Measurements from ENCODE around the gene EFCAB6. TPM values are rescaled to one million over a fixed set of nuclear protein-coding genes. Genes with fewer than 3 reads are reported as not detected.

Gene EFCAB6
- total RNA-seq, 1 experiment from 2014 or later, result 0.21 TPM

GRCh38 chr22:43743131-43743530 lies 69.0 kb downstream of the EFCAB6 start:
- ChIA-PET CTCF (no interaction called here), POLR2A (no interaction called here)
- H3K4me3 ChIP-seq (ENCODE audit: low read depth in 2 of 2, low read length in 2 of 2), result no peak overlapping the region
- H3K4me1 ChIP-seq (ENCODE audit: control insufficient read depth, insufficient read depth, low read length), result no peaks in the 10 kb centered on the region
- intact Hi-C loops (cut with micrococcal nuclease; ENCODE audit: unreplicated experiment) (no loop called here), in situ Hi-C loops (cut with HindIII; ENCODE audit: low pct_unique_long_range_greater_than_20kb, low sequenced_read_pairs) (no loop called here)
- H3K9me3 ChIP-seq (ENCODE audit: control insufficient read depth, insufficient read depth, low read depth, low read length), result no peaks in the 10 kb centered on the region
- no TSS peak for BruUV-seq (replicated peaks)
- ATAC-seq, result no peak
- TF ChIP-seq POLR2AphosphoS5 (IDR thresholded peaks at IDR 0.05; ENCODE audit: low read depth, low read length), result no peak
- TF ChIP-seq, protein P1, sequence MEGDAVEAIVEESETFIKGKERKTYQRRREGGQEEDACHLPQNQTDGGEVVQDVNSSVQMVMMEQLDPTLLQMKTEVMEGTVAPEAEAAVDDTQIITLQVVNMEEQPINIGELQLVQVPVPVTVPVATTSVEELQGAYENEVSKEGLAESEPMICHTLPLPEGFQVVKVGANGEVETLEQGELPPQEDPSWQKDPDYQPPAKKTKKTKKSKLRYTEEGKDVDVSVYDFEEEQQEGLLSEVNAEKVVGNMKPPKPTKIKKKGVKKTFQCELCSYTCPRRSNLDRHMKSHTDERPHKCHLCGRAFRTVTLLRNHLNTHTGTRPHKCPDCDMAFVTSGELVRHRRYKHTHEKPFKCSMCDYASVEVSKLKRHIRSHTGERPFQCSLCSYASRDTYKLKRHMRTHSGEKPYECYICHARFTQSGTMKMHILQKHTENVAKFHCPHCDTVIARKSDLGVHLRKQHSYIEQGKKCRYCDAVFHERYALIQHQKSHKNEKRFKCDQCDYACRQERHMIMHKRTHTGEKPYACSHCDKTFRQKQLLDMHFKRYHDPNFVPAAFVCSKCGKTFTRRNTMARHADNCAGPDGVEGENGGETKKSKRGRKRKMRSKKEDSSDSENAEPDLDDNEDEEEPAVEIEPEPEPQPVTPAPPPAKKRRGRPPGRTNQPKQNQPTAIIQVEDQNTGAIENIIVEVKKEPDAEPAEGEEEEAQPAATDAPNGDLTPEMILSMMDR (IDR thresholded peaks at IDR 0.05), result peak; percentile 30; the same call in 1 of the 2 replicates
- no peak for DNase-seq (ENCODE audit: low read depth, low spot score)
- no peaks in the 10 kb centered on the region for H3K36me3 ChIP-seq (ENCODE audit: control insufficient read depth, insufficient read depth, low read length)
- H3K27ac ChIP-seq (ENCODE audit: low read length), result no peak overlapping the region
- H3K27me3 ChIP-seq (ENCODE audit: control insufficient read depth, insufficient read depth, low read length), result no peaks in the 10 kb centered on the region; the same call in 1 of the 2 replicates

- no peak for TF ChIP-seq REST (IDR thresholded peaks at IDR 0.05; ENCODE audit: insufficient read depth in 1 of 2, low read depth in 2 of 2, low read length in 1 of 2)
- TF ChIP-seq, protein P1 (IDR thresholded peaks at IDR 0.05), result no peak
- no peak for TF ChIP-seq SIN3A (IDR thresholded peaks at IDR 0.05; ENCODE audit: borderline replicate concordance, insufficient read depth, low read depth, low read length)
- TF ChIP-seq POLR2AphosphoS5 (IDR thresholded peaks at IDR 0.05; ENCODE audit: low read depth, low read length), result no peak
- no peak for TF ChIP-seq TCF7L2 (IDR thresholded peaks at IDR 0.05; ENCODE audit: low read depth, low read length)
Measured at GRCh38 chr22:43742154-43742950, 69.8 kb downstream of the EFCAB6 start.

More at GRCh38 chr22:43742154-43742950, 69.8 kb downstream of the EFCAB6 start:
- ChIA-PET CTCF (interaction anchor here (0.7 kb wide), 1 partner anchor 210 kb away, joined by 3 read pairs; no protein-coding TSS in a partner anchor), POLR2A (no interaction called here)
- intact Hi-C loops (cut with micrococcal nuclease; ENCODE audit: unreplicated experiment) (no loop called here), in situ Hi-C loops (cut with HindIII; ENCODE audit: low pct_unique_long_range_greater_than_20kb, low sequenced_read_pairs) (no loop called here)
- H3K36me3 ChIP-seq (ENCODE audit: control insufficient read depth, insufficient read depth, low read length), result no peaks in the 10 kb centered on the region
- ATAC-seq (no peak), DNase-seq (ENCODE audit: low read depth, low spot score) (no peak)
- no peak overlapping the region for H3K27ac ChIP-seq (ENCODE audit: low read length)
- H3K9me3 ChIP-seq (ENCODE audit: control insufficient read depth, insufficient read depth, low read depth, low read length), result no peaks in the 10 kb centered on the region
- H3K27me3 ChIP-seq (ENCODE audit: control insufficient read depth, insufficient read depth, low read length), result no peaks in the 10 kb centered on the region; the same call in 1 of the 2 replicates
- no peaks in the 10 kb centered on the region for H3K4me1 ChIP-seq (ENCODE audit: control insufficient read depth, insufficient read depth, low read length)
- H3K4me3 ChIP-seq (ENCODE audit: low read depth in 2 of 2, low read length in 2 of 2), result no peak overlapping the region
- no TSS peak for BruUV-seq (replicated peaks)
